22Rv1 (cell line): Measurements from ENCODE around the gene CNTNAP2.

ENCODE experiments used
- CTCF ChIP-seq: fragments of 450-650 bp; IDR thresholded peaks from 2 replicates; pipeline ENCODE4 v1.5.1; 2017; ENCODE audit warnings: mild to moderate bottlenecking
- ZFX ChIP-seq: fragments of 450-650 bp; IDR thresholded peaks from 2 replicates; pipeline ENCODE4 v1.6.1; 2017; ENCODE audit warnings: antibody characterized with exemption, borderline replicate concordance

DNA sequence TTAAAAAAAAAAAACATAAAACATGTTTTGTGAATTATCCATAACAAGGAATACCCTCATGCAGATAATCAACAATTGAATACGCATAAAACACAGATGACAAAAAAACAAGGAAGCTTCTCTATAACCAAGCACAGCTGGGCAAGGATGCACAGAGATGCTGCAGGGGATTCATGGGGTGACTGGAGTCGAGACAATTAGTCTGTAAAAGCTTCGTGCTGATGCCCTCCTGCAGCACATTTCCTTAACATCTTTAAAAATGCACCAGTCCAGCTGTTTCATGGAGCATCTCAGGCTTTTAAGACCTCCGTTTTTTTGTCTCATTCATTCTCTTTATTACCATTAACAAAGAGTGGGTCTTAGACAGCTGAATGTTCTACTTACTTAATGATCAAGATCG, 1680.0 kb downstream of the CNTNAP2 start:
- TF ChIP-seq CTCF (no peak), ZFX (no peak)
